SU-DHL-6 (cell line): ENCODE data around the gene WDR47.

Experiments
- CTCF ChIP-seq: fragments of 200-600 bp; sonication (generic); IDR thresholded peaks from one replicate; pipeline ENCODE4 v1.5.1; 2017; ENCODE audit warnings: antibody characterized with exemption, mild to moderate bottlenecking, low read length, moderate library complexity; ENCODE audit not compliant: insufficient read depth, poor library complexity, severe bottlenecking
- EZH2phosphoT487 ChIP-seq: fragments of 200-600 bp; sonication (generic), shearing (Covaris generic); conservative IDR thresholded peaks from 2 replicates; pipeline ENCODE4 v1.6.1; 2018; ENCODE audit warnings: mild to moderate bottlenecking, antibody characterized with exemption, low read length, moderate library complexity, mixed read lengths

GRCh38 chr1:109065137-109065536, 23.2 kb upstream of the WDR47 start:
- TF ChIP-seq CTCF (no peak), EZH2phosphoT487 (no peak)
